Neural crest cell (in vitro differentiated cells): Measurements from ENCODE around the gene ITPA. TPM values are rescaled to one million over a fixed set of nuclear protein-coding genes. Genes with fewer than 3 reads are reported as not detected.

Experiments
- DNase-seq: peaks from one replicate; pipeline ENCODE4 v3.0.0; 2021; ENCODE audit warnings: low read depth, mixed read lengths, low spot score
- H3K27ac Mint-ChIP-seq: one replicate; pipeline ENCODE4 v1.8.0; 2021; ENCODE audit warnings: mild to moderate bottlenecking, mixed read lengths; ENCODE audit not compliant: unreplicated experiment
- H3K27me3 Mint-ChIP-seq: 2 replicates; pipeline ENCODE4 v1.8.0; 2021; ENCODE audit warnings: low read depth, mild to moderate bottlenecking, mixed read lengths
- H3K36me3 Mint-ChIP-seq: 2 replicates; pipeline ENCODE4 v1.8.0; 2021; ENCODE audit warnings: low read depth, mild to moderate bottlenecking, mixed read lengths
- H3K4me1 Mint-ChIP-seq: 2 replicates; pipeline ENCODE4 v1.8.0; 2021; ENCODE audit warnings: mixed read lengths
- H3K4me3 Mint-ChIP-seq: one replicate; pipeline ENCODE4 v1.8.0; 2021; ENCODE audit warnings: mild to moderate bottlenecking, mixed read lengths
- H3K9me3 Mint-ChIP-seq: 2 replicates; pipeline ENCODE4 v1.8.0; 2021; ENCODE audit warnings: mixed read lengths
- total RNA-seq: library from RNA; stranded (reverse); gene quantifications from 2 replicates; pipeline ENCODE4 v1.2.1, GENCODE V29; 2021
- TF ChIP-seq, protein P1 (sequence below): fragments of 200-600 bp; sonication (generic); conservative IDR thresholded peaks from 2 replicates; pipeline ENCODE4 v1.5.0; 2021; ENCODE audit warnings: antibody characterized with exemption, mild to moderate bottlenecking

The ITPA gene
- total RNA-seq, 1 donor from 2014 or later: 67.0 TPM

GRCh38 chr20:3226093-3226492, 16.8 kb downstream of the ITPA start:
- TF ChIP-seq, protein P1, sequence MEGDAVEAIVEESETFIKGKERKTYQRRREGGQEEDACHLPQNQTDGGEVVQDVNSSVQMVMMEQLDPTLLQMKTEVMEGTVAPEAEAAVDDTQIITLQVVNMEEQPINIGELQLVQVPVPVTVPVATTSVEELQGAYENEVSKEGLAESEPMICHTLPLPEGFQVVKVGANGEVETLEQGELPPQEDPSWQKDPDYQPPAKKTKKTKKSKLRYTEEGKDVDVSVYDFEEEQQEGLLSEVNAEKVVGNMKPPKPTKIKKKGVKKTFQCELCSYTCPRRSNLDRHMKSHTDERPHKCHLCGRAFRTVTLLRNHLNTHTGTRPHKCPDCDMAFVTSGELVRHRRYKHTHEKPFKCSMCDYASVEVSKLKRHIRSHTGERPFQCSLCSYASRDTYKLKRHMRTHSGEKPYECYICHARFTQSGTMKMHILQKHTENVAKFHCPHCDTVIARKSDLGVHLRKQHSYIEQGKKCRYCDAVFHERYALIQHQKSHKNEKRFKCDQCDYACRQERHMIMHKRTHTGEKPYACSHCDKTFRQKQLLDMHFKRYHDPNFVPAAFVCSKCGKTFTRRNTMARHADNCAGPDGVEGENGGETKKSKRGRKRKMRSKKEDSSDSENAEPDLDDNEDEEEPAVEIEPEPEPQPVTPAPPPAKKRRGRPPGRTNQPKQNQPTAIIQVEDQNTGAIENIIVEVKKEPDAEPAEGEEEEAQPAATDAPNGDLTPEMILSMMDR: no peak
- Mint-ChIP-seq H3K36me3 (no peaks in the 10 kb centered on the region), H3K9me3 (no peaks in the 10 kb centered on the region), H3K27ac (no peak overlapping the region), H3K27me3 (no peaks in the 10 kb centered on the region), H3K4me1 (no peaks in the 10 kb centered on the region), H3K4me3 (no peak overlapping the region)
- DNase-seq: no peak

GRCh38 chr20:3226864-3227263, 17.6 kb downstream of the ITPA start:
- no peaks in the 10 kb centered on the region for H3K36me3 Mint-ChIP-seq
- no peak overlapping the region for H3K27ac Mint-ChIP-seq
- H3K9me3 Mint-ChIP-seq: no peaks in the 10 kb centered on the region
- TF ChIP-seq, protein P1: no peak
- H3K27me3 Mint-ChIP-seq: no peaks in the 10 kb centered on the region
- no peaks in the 10 kb centered on the region for H3K4me1 Mint-ChIP-seq
- no peak for DNase-seq
- no peak overlapping the region for H3K4me3 Mint-ChIP-seq

- H3K4me1 Mint-ChIP-seq: no peaks in the 10 kb centered on the region
- no peak overlapping the region for H3K4me3 Mint-ChIP-seq
- H3K36me3 Mint-ChIP-seq: no peaks in the 10 kb centered on the region
- TF ChIP-seq, protein P1: no peak
- DNase-seq: no peak
- no peak overlapping the region for H3K27ac Mint-ChIP-seq
- no peaks in the 10 kb centered on the region for H3K9me3 Mint-ChIP-seq
- H3K27me3 Mint-ChIP-seq: no peaks in the 10 kb centered on the region
These were observed 18.2 kb downstream of the ITPA start for GRCh38 chr20:3227506-3227905.

- no peaks in the 10 kb centered on the region for H3K36me3 Mint-ChIP-seq
- H3K27ac Mint-ChIP-seq: no peak overlapping the region
- TF ChIP-seq, protein P1: no peak
- no peak for DNase-seq
- H3K4me3 Mint-ChIP-seq: no peak overlapping the region
- peaks cover 3% of the 10 kb centered on the region for H3K27me3 Mint-ChIP-seq
- H3K4me1 Mint-ChIP-seq: no peaks in the 10 kb centered on the region
- H3K9me3 Mint-ChIP-seq: no peaks in the 10 kb centered on the region
These were observed 18.8 kb downstream of the ITPA start for GRCh38 chr20:3227936-3228749.

GRCh38 chr20:3228750-3229032, 19.4 kb downstream of the ITPA start:
- no peaks in the 10 kb centered on the region for H3K36me3 Mint-ChIP-seq
- H3K27ac Mint-ChIP-seq: no peak overlapping the region
- no peaks in the 10 kb centered on the region for H3K4me1 Mint-ChIP-seq
- H3K4me3 Mint-ChIP-seq: no peak overlapping the region
- peaks cover 3% of the 10 kb centered on the region for H3K27me3 Mint-ChIP-seq
- no peak for DNase-seq
- no peaks in the 10 kb centered on the region for H3K9me3 Mint-ChIP-seq
- TF ChIP-seq, protein P1: no peak
